Measurements from ENCODE around the gene TMEM91. TPM values are rescaled to one million over a fixed set of nuclear protein-coding genes. Genes with fewer than 3 reads are reported as not detected.

TMEM91 gene
- total RNA-seq, 2 experiments from 2014 or later: 10.7 to 12.7 TPM

GRCh38 chr19:41428481-41428859 lies 52.1 kb downstream of the TMEM91 start:
- no TSS peak for BruUV-seq (replicated peaks)
- Histone ChIP-seq H3K27ac (ENCODE audit: low read depth, low read length, poor library complexity, severe bottlenecking) (no peak overlapping the region), H3K4me3 (ENCODE audit: low read depth, low read length, poor library complexity, severe bottlenecking) (no peak overlapping the region), H3K4me2 (ENCODE audit: low read length) (no peak overlapping the region), H3K9me3 (ENCODE audit: low read length) (no peaks in the 10 kb centered on the region), H4K20me1 (ENCODE audit: insufficient read depth, low read length) (no peaks in the 10 kb centered on the region), H3K36me3 (ENCODE audit: insufficient read depth, low read length) (peaks cover 38% of the 10 kb centered on the region), H3K9me2 (ENCODE audit: insufficient read depth, low read length) (no peaks in the 10 kb centered on the region), H3K79me2 (ENCODE audit: insufficient read depth, low read depth, low read length) (no peaks in the 10 kb centered on the region), H3K4me1 (ENCODE audit: insufficient read depth, low read length, poor library complexity, severe bottlenecking) (no peaks in the 10 kb centered on the region), H2AFZ (ENCODE audit: low read length) (no peak overlapping the region)
- CTCF ChIA-PET (ENCODE audit: unreplicated experiment): no interaction called here
- POLR2A ChIA-PET: interaction anchor here (1.4 kb wide), 1 partner anchor 40 kb away, joined by 3 read pairs; no protein-coding TSS in a partner anchor
- intact Hi-C loops (cut with micrococcal nuclease; ENCODE audit: unreplicated experiment): no loop called here
- TF ChIP-seq CTCF (conservative IDR thresholded peaks at IDR 0.05; ENCODE audit: low read length) (no peak), EZH2phosphoT487 (IDR thresholded peaks at IDR 0.05; ENCODE audit: borderline replicate concordance, low read depth, low read length) (no peak)
- DNase-seq (ENCODE audit: low spot score): no peak

GRCh38 chr19:41430922-41431321 lies 54.6 kb downstream of the TMEM91 start:
- TF ChIP-seq EZH2phosphoT487 (IDR thresholded peaks at IDR 0.05; ENCODE audit: borderline replicate concordance, low read depth, low read length) (no peak), CTCF (conservative IDR thresholded peaks at IDR 0.05; ENCODE audit: low read length) (no peak)
- H3K4me2 ChIP-seq (ENCODE audit: low read length): no peak overlapping the region
- no peak overlapping the region for H2AFZ ChIP-seq (ENCODE audit: low read length)
- no peaks in the 10 kb centered on the region for H4K20me1 ChIP-seq (ENCODE audit: insufficient read depth, low read length)
- BruUV-seq (replicated peaks): no TSS peak
- H3K27ac ChIP-seq (ENCODE audit: low read depth, low read length, poor library complexity, severe bottlenecking): no peak overlapping the region
- H3K79me2 ChIP-seq (ENCODE audit: insufficient read depth, low read depth, low read length): no peaks in the 10 kb centered on the region
- no peak for DNase-seq (ENCODE audit: low spot score)
- no peaks in the 10 kb centered on the region for H3K9me2 ChIP-seq (ENCODE audit: insufficient read depth, low read length)
- H3K4me3 ChIP-seq (ENCODE audit: low read depth, low read length, poor library complexity, severe bottlenecking): no peak overlapping the region
- H3K4me1 ChIP-seq (ENCODE audit: insufficient read depth, low read length, poor library complexity, severe bottlenecking): no peaks in the 10 kb centered on the region
- CTCF ChIA-PET (ENCODE audit: unreplicated experiment): no interaction called here
- no peaks in the 10 kb centered on the region for H3K9me3 ChIP-seq (ENCODE audit: low read length)
- peaks cover 35% of the 10 kb centered on the region for H3K36me3 ChIP-seq (ENCODE audit: insufficient read depth, low read length)
- intact Hi-C loops (cut with micrococcal nuclease; ENCODE audit: unreplicated experiment): no loop called here
- POLR2A ChIA-PET: no interaction called here

- no peaks in the 10 kb centered on the region for H3K9me2 ChIP-seq (ENCODE audit: insufficient read depth, low read length)
- H3K4me2 ChIP-seq (ENCODE audit: low read length): no peak overlapping the region
- TF ChIP-seq CTCF (conservative IDR thresholded peaks at IDR 0.05; ENCODE audit: low read length) (peak; percentile 60), EZH2phosphoT487 (IDR thresholded peaks at IDR 0.05; ENCODE audit: borderline replicate concordance, low read depth, low read length) (no peak)
- no peak overlapping the region for H2AFZ ChIP-seq (ENCODE audit: low read length)
- no peak overlapping the region for H3K4me3 ChIP-seq (ENCODE audit: low read depth, low read length, poor library complexity, severe bottlenecking)
- H4K20me1 ChIP-seq (ENCODE audit: insufficient read depth, low read length): no peaks in the 10 kb centered on the region
- BruUV-seq (replicated peaks): TSS peak; percentile 61
- no peak overlapping the region for H3K27ac ChIP-seq (ENCODE audit: low read depth, low read length, poor library complexity, severe bottlenecking)
- intact Hi-C loops (cut with micrococcal nuclease; ENCODE audit: unreplicated experiment): no loop called here
- H3K79me2 ChIP-seq (ENCODE audit: insufficient read depth, low read depth, low read length): no peaks in the 10 kb centered on the region
- no peak for DNase-seq (ENCODE audit: low spot score)
- ChIA-PET CTCF (ENCODE audit: unreplicated experiment) (no interaction called here), POLR2A (no interaction called here)
- no peaks in the 10 kb centered on the region for H3K9me3 ChIP-seq (ENCODE audit: low read length)
- peaks cover 41% of the 10 kb centered on the region for H3K36me3 ChIP-seq (ENCODE audit: insufficient read depth, low read length)
- no peaks in the 10 kb centered on the region for H3K4me1 ChIP-seq (ENCODE audit: insufficient read depth, low read length, poor library complexity, severe bottlenecking)
Observed at GRCh38 chr19:41431426-41432386, 55.4 kb downstream of the TMEM91 start.
